Measurements from ENCODE around the gene SPEF1. TPM values are rescaled to one million over a fixed set of nuclear protein-coding genes. Genes with fewer than 3 reads are reported as not detected.

The SPEF1 gene
- total and polyA plus RNA-seq, 2 of the 4 experiments (the other 2 are of a cell fraction) = 0.15 TPM; not detected in 1

DNA sequence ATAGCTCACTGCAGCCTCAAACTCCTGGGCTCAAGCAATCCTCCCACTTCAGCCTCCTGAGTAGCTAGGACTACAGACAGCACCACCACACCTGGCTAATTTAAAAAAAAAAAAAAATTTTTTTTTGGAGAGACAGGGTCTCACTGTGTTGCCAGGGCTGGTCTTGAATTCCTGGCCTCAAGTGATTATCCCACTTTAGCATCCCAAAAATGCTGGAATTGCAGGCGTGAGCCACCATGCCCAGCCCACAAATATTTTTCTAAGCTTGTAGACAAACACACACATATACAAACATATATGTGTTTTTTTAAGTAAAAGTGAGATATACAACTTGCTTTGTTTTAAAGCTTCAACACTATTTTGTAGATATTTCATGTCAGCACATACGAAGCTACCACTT, 38.0 kb downstream of the SPEF1 start:
- H3K56ac ChIP-seq (ENCODE audit: extremely low read depth, insufficient read depth, low read length) = no peak overlapping the region
- no peak overlapping the region for H2AFZ ChIP-seq (replicated peaks; ENCODE audit: low read length, poor library complexity)
- no peak overlapping the region for H3K4me2 ChIP-seq (ENCODE audit: low read depth, low read length)
- no peaks in the 10 kb centered on the region for H3K9me1 ChIP-seq (ENCODE audit: insufficient read depth, low read length)
- H4K91ac ChIP-seq (ENCODE audit: insufficient read depth, low read depth, low read length) = no peak overlapping the region
- no peak overlapping the region for H4K5ac ChIP-seq (ENCODE audit: low read depth, low read length)
- H3K18ac ChIP-seq (ENCODE audit: low read depth, low read length) = no peak overlapping the region
- H2BK120ac ChIP-seq (ENCODE audit: low read depth, low read length) = no peak overlapping the region
- H3K4me1 ChIP-seq (ENCODE audit: control insufficient read depth, insufficient read depth, low read length) = no peaks in the 10 kb centered on the region
- ChIA-PET CTCF (no interaction called here), POLR2A (ENCODE audit: unreplicated experiment) (no interaction called here)
- no peak overlapping the region for H3K14ac ChIP-seq (replicated peaks; ENCODE audit: low read depth, low read length)
- H2AK5ac ChIP-seq (ENCODE audit: low read depth, low read length) = no peak overlapping the region
- H4K8ac ChIP-seq (ENCODE audit: low read depth in 2 of 2, low read length in 2 of 2) = no peak overlapping the region
- TF ChIP-seq POLR2A (IDR thresholded peaks at IDR 0.05; ENCODE audit: low read depth, low read length) (no peak), CHD1 (IDR thresholded peaks at IDR 0.05; ENCODE audit: low read depth, low read length) (no peak), MAZ (IDR thresholded peaks at IDR 0.05; ENCODE audit: borderline replicate concordance, low read depth, low read length) (no peak), RFX5 (IDR thresholded peaks at IDR 0.05; ENCODE audit: low read depth, low read length) (no peak), MXI1 (IDR thresholded peaks at IDR 0.05; ENCODE audit: borderline replicate concordance, low read depth, low read length) (no peak), NFE2L2 (IDR thresholded peaks at IDR 0.05; ENCODE audit: low read depth, low read length) (no peak), RAD21 (IDR thresholded peaks at IDR 0.05; ENCODE audit: low read length) (no peak), CEBPB (IDR thresholded peaks at IDR 0.05; ENCODE audit: low read depth, low read length) (no peak), SMC3 (IDR thresholded peaks at IDR 0.05; ENCODE audit: low read depth, low read length) (no peak), RCOR1 (IDR thresholded peaks at IDR 0.05; ENCODE audit: insufficient replicate concordance, low read length) (no peak), MAFK (IDR thresholded peaks at IDR 0.05; ENCODE audit: low read depth, low read length) (no peak), BHLHE40 (IDR thresholded peaks at IDR 0.05; ENCODE audit: low read depth, low read length) (no peak), FOS (IDR thresholded peaks at IDR 0.05; ENCODE audit: low read depth, low read length) (no peak)
- TF ChIP-seq, protein P1, sequence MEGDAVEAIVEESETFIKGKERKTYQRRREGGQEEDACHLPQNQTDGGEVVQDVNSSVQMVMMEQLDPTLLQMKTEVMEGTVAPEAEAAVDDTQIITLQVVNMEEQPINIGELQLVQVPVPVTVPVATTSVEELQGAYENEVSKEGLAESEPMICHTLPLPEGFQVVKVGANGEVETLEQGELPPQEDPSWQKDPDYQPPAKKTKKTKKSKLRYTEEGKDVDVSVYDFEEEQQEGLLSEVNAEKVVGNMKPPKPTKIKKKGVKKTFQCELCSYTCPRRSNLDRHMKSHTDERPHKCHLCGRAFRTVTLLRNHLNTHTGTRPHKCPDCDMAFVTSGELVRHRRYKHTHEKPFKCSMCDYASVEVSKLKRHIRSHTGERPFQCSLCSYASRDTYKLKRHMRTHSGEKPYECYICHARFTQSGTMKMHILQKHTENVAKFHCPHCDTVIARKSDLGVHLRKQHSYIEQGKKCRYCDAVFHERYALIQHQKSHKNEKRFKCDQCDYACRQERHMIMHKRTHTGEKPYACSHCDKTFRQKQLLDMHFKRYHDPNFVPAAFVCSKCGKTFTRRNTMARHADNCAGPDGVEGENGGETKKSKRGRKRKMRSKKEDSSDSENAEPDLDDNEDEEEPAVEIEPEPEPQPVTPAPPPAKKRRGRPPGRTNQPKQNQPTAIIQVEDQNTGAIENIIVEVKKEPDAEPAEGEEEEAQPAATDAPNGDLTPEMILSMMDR (conservative IDR thresholded peaks at IDR 0.05; ENCODE audit: low read depth, low read length) = no peak
- TF ChIP-seq, protein P2, sequence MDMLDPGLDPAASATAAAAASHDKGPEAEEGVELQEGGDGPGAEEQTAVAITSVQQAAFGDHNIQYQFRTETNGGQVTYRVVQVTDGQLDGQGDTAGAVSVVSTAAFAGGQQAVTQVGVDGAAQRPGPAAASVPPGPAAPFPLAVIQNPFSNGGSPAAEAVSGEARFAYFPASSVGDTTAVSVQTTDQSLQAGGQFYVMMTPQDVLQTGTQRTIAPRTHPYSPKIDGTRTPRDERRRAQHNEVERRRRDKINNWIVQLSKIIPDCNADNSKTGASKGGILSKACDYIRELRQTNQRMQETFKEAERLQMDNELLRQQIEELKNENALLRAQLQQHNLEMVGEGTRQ (IDR thresholded peaks at IDR 0.05; ENCODE audit: low read depth, low read length) = no peak
- TF ChIP-seq, protein P3, sequence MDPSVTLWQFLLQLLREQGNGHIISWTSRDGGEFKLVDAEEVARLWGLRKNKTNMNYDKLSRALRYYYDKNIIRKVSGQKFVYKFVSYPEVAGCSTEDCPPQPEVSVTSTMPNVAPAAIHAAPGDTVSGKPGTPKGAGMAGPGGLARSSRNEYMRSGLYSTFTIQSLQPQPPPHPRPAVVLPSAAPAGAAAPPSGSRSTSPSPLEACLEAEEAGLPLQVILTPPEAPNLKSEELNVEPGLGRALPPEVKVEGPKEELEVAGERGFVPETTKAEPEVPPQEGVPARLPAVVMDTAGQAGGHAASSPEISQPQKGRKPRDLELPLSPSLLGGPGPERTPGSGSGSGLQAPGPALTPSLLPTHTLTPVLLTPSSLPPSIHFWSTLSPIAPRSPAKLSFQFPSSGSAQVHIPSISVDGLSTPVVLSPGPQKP (IDR thresholded peaks at IDR 0.05; ENCODE audit: borderline replicate concordance, low read depth, low read length) = no peak
- H2BK5ac ChIP-seq (ENCODE audit: low read depth, low read length, poor library complexity, severe bottlenecking) = no peak overlapping the region
- no TSS peak for BruUV-seq (replicated peaks)
- no peak overlapping the region for H2AK9ac ChIP-seq (replicated peaks; ENCODE audit: low read depth, low read length, poor library complexity)
- intact Hi-C loops (cut with micrococcal nuclease) = no loop called here
- no peak overlapping the region for H3K23ac ChIP-seq (ENCODE audit: low read depth, low read length)
- H3K27ac ChIP-seq (ENCODE audit: insufficient read depth, low read length) = no peak overlapping the region
- H3K79me1 ChIP-seq (ENCODE audit: low read depth in 1 of 2, low read length in 2 of 2) = no peaks in the 10 kb centered on the region
- H2BK20ac ChIP-seq (ENCODE audit: low read depth, low read length) = no peak overlapping the region
- no peak overlapping the region for H3K9ac ChIP-seq (ENCODE audit: low read depth, low read length)
- H4K20me1 ChIP-seq (ENCODE audit: insufficient read depth, low read length) = no peaks in the 10 kb centered on the region
- H3K4ac ChIP-seq (ENCODE audit: low read depth, low read length) = no peak overlapping the region
- no peak overlapping the region for H3K4me3 ChIP-seq (ENCODE audit: insufficient read depth, low read depth, low read length)
- in situ Hi-C loops (cut with MboI; ENCODE audit: low sequenced_read_pairs) = no loop called here
- H3K36me3 ChIP-seq (ENCODE audit: control insufficient read depth, insufficient read depth, low read length) = no peaks in the 10 kb centered on the region
- peaks cover 15% of the 10 kb centered on the region for H3K27me3 ChIP-seq (ENCODE audit: control insufficient read depth, insufficient read depth, low read length)
- no peak overlapping the region for H2BK15ac ChIP-seq (ENCODE audit: low read depth, low read length)
- WGBS, 2 experiments (ENCODE audit: extremely low coverage in 2 of 2, insufficient read length in 1 of 2) = no CpG with 5 or more reads among the region's 2 CpGs
- dilution Hi-C loops (cut with HindIII; ENCODE audit: low sequenced_read_pairs, unreplicated experiment) = no loop called here
- H3K9me3 ChIP-seq (ENCODE audit: control insufficient read depth, insufficient read depth, low read length) = no peaks in the 10 kb centered on the region
- ATAC-seq (ENCODE audit: low read depth) = no peak
- DNase-seq = no peak

All from IMR-90 (cell line).